ENCODE results near the gene ELFN2.

GRCh38 chr22:37356922-37357321 is 70.4 kb downstream of the ELFN2 start:
- TF ChIP-seq CTCF (IDR thresholded peaks at IDR 0.05), result no peak
- no peak for TF ChIP-seq POLR2A (IDR thresholded peaks at IDR 0.05)
- TF ChIP-seq EP300 (IDR thresholded peaks at IDR 0.05), result no peak
